Measurements from ENCODE around the gene PALS1. TPM values are rescaled to one million over a fixed set of nuclear protein-coding genes. Genes with fewer than 3 reads are reported as not detected.
A peak's percentile ranks its signal among the peaks of the same experiment; 100 is the strongest.

Gene PALS1
- total and polyA plus RNA-seq, 2 experiments from 2014 or later: 9.1 to 26.7 TPM

DNA sequence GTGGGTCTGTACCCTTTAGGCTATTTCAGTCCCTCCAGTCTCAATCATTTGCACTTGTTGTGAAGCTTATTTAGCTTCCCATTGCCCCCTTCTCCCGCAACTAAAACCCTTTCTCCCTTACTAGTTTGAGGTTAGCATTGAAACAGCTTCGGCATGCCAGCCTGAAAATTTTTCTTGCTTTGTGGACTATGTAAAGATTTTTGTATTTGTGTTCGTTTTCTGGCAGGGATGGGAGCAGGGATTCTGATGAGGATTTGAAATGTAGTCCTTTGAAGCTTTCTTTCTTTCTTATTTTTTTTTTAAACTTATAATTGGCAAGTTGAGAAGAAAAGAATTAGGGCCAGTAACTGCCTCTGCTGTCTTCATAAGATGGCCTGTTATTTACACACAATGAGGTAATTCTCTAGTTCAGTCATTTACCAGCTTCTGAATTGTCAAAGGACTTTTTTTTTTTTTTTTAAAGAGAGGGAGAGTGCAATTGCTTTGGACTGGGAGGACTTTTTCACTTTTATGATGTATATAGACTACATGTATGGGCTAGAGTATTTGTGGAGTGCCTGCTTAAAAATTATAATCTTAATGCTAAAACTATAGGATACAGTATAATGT lies 29.0 kb downstream of the PALS1 start:
- no peak overlapping the region for H2AFZ ChIP-seq
- Mint-ChIP-seq H3K4me3 (peak overlapping the region; percentile 8; the same call in 1 of the 3 replicates), H3K27me3 (ENCODE audit: insufficient read depth, low read depth, poor library complexity) (no peaks in the 10 kb centered on the region), H3K27ac (0 out of 2 replicates have a peak overlapping the region, but pooled peaks have one; percentile 1), H3K4me1 (peaks cover 37% of the 10 kb centered on the region), H3K36me3 (ENCODE audit: low read depth) (peaks cover 18% of the 10 kb centered on the region; the same call in 2 of the 3 replicates), H3K9me3 (no peaks in the 10 kb centered on the region)
- H4K20me1 ChIP-seq (replicated peaks; ENCODE audit: insufficient read depth): no peaks in the 10 kb centered on the region
- TF ChIP-seq EZH2phosphoT487 (IDR thresholded peaks at IDR 0.05; ENCODE audit: unreplicated experiment): no peak
- no peak for TF ChIP-seq JUNB (IDR thresholded peaks at IDR 0.05; ENCODE audit: unreplicated experiment)
- TF ChIP-seq CTCF (conservative IDR thresholded peaks at IDR 0.05; ENCODE audit: low read depth in 2 of 2): no peak
- H3K4me1 ChIP-seq (ENCODE audit: insufficient read depth): peaks cover 31% of the 10 kb centered on the region
- H3K4me3 ChIP-seq: no peak overlapping the region
- peaks cover 66% of the 10 kb centered on the region for H3K79me2 ChIP-seq (replicated peaks; ENCODE audit: insufficient read depth)
- H3K36me3 ChIP-seq (ENCODE audit: insufficient read depth): no peaks in the 10 kb centered on the region
- no peaks in the 10 kb centered on the region for H3F3A ChIP-seq (replicated peaks; ENCODE audit: low read depth)
- H3K27me3 ChIP-seq (ENCODE audit: insufficient read depth): no peaks in the 10 kb centered on the region
- H3K27ac ChIP-seq (ENCODE audit: low read depth): peak overlapping the region; percentile 27; the same call in 1 of the 2 replicates
- no peaks in the 10 kb centered on the region for H3K9me2 ChIP-seq (ENCODE audit: insufficient read depth)
- DNase-seq (ENCODE audit: low spot score): peak; percentile 32
- ATAC-seq: no peak
- H3K4me2 ChIP-seq: peak overlapping the region; percentile 50

DNA sequence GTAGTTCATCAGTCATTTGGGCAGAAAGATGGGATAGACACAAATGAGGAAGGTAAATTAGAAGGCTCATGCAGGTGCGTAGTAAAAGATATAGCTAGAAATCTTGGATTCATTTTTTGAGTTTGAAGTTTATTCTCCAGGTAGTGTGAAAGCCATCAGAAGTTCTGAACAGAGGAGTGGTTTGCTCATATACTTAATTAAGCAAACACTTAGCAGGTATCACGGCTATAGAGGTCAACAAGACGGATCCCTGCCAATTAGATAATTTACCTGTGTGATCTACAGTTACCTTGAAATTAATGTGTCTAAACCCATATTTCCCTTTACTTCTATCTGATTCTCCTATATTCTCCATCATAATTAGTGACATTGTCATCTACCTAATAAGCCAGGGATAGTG lies 29.7 kb downstream of the PALS1 start:
- H3K36me3 Mint-ChIP-seq (ENCODE audit: low read depth): peaks cover 18% of the 10 kb centered on the region; the same call in 2 of the 3 replicates
- DNase-seq (ENCODE audit: low spot score): no peak
- peaks cover 66% of the 10 kb centered on the region for H3K79me2 ChIP-seq (replicated peaks; ENCODE audit: insufficient read depth)
- no peaks in the 10 kb centered on the region for H3F3A ChIP-seq (replicated peaks; ENCODE audit: low read depth)
- no peak for ATAC-seq
- H3K27ac ChIP-seq (ENCODE audit: low read depth): no peak overlapping the region
- no peak overlapping the region for H2AFZ ChIP-seq
- no peak overlapping the region for H3K4me3 Mint-ChIP-seq
- no peaks in the 10 kb centered on the region for H4K20me1 ChIP-seq (replicated peaks; ENCODE audit: insufficient read depth)
- H3K4me1 Mint-ChIP-seq: peaks cover 44% of the 10 kb centered on the region
- peaks cover 38% of the 10 kb centered on the region for H3K4me1 ChIP-seq (ENCODE audit: insufficient read depth)
- H3K27ac Mint-ChIP-seq: no peak overlapping the region
- H3K36me3 ChIP-seq (ENCODE audit: insufficient read depth): no peaks in the 10 kb centered on the region
- H3K27me3 ChIP-seq (ENCODE audit: insufficient read depth): no peaks in the 10 kb centered on the region
- no peaks in the 10 kb centered on the region for H3K27me3 Mint-ChIP-seq (ENCODE audit: insufficient read depth, low read depth, poor library complexity)
- no peaks in the 10 kb centered on the region for H3K9me3 Mint-ChIP-seq
- no peak overlapping the region for H3K4me2 ChIP-seq
- no peak overlapping the region for H3K4me3 ChIP-seq
- H3K9me2 ChIP-seq (ENCODE audit: insufficient read depth): no peaks in the 10 kb centered on the region
- TF ChIP-seq ZNF331 (CRISPR knock-in tag; IDR thresholded peaks at IDR 0.05; ENCODE audit: low read depth) (no peak), JUNB (IDR thresholded peaks at IDR 0.05; ENCODE audit: unreplicated experiment) (no peak), CTCF (conservative IDR thresholded peaks at IDR 0.05; ENCODE audit: low read depth in 2 of 2) (no peak), NANOG (IDR thresholded peaks at IDR 0.05; ENCODE audit: borderline replicate concordance) (no peak), STAT1 (IDR thresholded peaks at IDR 0.05; ENCODE audit: unreplicated experiment) (no peak), EZH2phosphoT487 (IDR thresholded peaks at IDR 0.05; ENCODE audit: unreplicated experiment) (no peak)
- TF ChIP-seq, protein P1, sequence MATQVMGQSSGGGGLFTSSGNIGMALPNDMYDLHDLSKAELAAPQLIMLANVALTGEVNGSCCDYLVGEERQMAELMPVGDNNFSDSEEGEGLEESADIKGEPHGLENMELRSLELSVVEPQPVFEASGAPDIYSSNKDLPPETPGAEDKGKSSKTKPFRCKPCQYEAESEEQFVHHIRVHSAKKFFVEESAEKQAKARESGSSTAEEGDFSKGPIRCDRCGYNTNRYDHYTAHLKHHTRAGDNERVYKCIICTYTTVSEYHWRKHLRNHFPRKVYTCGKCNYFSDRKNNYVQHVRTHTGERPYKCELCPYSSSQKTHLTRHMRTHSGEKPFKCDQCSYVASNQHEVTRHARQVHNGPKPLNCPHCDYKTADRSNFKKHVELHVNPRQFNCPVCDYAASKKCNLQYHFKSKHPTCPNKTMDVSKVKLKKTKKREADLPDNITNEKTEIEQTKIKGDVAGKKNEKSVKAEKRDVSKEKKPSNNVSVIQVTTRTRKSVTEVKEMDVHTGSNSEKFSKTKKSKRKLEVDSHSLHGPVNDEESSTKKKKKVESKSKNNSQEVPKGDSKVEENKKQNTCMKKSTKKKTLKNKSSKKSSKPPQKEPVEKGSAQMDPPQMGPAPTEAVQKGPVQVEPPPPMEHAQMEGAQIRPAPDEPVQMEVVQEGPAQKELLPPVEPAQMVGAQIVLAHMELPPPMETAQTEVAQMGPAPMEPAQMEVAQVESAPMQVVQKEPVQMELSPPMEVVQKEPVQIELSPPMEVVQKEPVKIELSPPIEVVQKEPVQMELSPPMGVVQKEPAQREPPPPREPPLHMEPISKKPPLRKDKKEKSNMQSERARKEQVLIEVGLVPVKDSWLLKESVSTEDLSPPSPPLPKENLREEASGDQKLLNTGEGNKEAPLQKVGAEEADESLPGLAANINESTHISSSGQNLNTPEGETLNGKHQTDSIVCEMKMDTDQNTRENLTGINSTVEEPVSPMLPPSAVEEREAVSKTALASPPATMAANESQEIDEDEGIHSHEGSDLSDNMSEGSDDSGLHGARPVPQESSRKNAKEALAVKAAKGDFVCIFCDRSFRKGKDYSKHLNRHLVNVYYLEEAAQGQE (IDR thresholded peaks at IDR 0.05; ENCODE audit: unreplicated experiment): no peak

All from GM23338 (cell line).